ENCODE data around the gene C2orf76.

DNA sequence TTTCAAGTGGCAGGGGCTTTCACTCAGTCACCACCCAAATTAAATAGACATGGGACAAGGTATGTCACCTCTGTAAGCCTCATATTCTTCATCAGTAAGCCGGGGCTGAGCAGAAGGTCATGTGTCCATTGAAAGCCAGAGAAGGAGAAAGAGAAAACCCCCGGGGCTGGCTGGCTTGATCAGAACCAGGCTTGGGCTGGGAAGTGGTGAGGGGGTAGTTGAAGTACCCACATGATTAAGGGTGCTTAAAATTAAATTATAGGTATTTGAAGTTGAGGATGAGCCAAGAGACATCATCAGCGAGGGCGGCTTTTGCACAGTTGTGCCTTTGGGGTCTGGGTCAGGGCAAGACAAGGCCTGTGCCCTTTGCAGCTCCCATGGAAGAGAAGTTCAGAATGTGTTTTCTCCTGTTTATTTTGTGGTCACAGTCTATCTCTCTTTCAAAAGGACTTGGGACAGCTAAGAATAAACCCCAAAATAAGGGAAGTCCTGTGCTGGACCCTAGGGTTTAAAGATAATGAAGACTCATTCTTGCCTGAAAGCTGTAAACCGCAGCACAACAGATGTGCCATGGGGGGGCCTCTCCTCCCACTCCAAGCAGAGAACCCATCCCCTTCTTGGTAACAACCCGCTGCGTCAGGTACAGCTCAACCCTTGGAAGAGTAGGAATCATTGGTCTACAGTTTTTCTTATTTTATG lies 10.8 kb upstream of the C2orf76 start:
- TF ChIP-seq, protein P1, sequence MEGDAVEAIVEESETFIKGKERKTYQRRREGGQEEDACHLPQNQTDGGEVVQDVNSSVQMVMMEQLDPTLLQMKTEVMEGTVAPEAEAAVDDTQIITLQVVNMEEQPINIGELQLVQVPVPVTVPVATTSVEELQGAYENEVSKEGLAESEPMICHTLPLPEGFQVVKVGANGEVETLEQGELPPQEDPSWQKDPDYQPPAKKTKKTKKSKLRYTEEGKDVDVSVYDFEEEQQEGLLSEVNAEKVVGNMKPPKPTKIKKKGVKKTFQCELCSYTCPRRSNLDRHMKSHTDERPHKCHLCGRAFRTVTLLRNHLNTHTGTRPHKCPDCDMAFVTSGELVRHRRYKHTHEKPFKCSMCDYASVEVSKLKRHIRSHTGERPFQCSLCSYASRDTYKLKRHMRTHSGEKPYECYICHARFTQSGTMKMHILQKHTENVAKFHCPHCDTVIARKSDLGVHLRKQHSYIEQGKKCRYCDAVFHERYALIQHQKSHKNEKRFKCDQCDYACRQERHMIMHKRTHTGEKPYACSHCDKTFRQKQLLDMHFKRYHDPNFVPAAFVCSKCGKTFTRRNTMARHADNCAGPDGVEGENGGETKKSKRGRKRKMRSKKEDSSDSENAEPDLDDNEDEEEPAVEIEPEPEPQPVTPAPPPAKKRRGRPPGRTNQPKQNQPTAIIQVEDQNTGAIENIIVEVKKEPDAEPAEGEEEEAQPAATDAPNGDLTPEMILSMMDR (IDR thresholded peaks at IDR 0.05) = no peak
- TF ChIP-seq POLR2A (IDR thresholded peaks at IDR 0.05) = no peak

Data from Peyer's patch (tissue), 4 donors.